SK-N-SH treated with all-trans-retinoic acid at 6 μM for 48 hours (cell line): ENCODE results near the gene TIMMDC1.
"Not testable (repeated sequence)": the region's sequence is repeated elsewhere in the genome, so short reads cannot be mapped to it uniquely, and the experiment has no call there.

Source experiments
- ATAC-seq: fragments of 200-7000 bp; cut with Tn5 transposase; 3 replicates; pipeline ENCODE4 v1.9.1; 2020; ENCODE audit warnings: mild to moderate bottlenecking, moderate library complexity
- ARNTL ChIP-seq: fragments of 450-650 bp; formaldehyde crosslinking; IDR thresholded peaks from 2 replicates; pipeline ENCODE4 v1.5.0; 2020; ENCODE audit warnings: low read depth, mild to moderate bottlenecking, moderate library complexity, borderline replicate concordance
- BACH2 ChIP-seq: fragments of 250-450 bp; sonication (Bioruptor Pico); IDR thresholded peaks from 2 replicates; pipeline ENCODE4 v1.9.0; 2021; ENCODE audit warnings: mild to moderate bottlenecking, borderline replicate concordance
- CSDC2 ChIP-seq: fragments of 250-450 bp; sonication (Bioruptor Pico); IDR thresholded peaks from 2 replicates; pipeline ENCODE4 v1.5.0; 2020; ENCODE audit warnings: mild to moderate bottlenecking, moderate library complexity
- ESRRG ChIP-seq: fragments of 250-450 bp; sonication (Bioruptor Pico); IDR thresholded peaks from 2 replicates; pipeline ENCODE4 v1.6.1; 2021; ENCODE audit warnings: mild to moderate bottlenecking
- GLIS3 ChIP-seq: fragments of 250-450 bp; sonication (Bioruptor Pico); IDR thresholded peaks from 2 replicates; pipeline ENCODE4 v1.5.0; 2020; ENCODE audit warnings: mild to moderate bottlenecking, moderate library complexity
- ISL1 ChIP-seq: fragments of 250-450 bp; sonication (Bioruptor Pico); IDR thresholded peaks from 2 replicates; pipeline ENCODE4 v2.1.2; 2022; ENCODE audit warnings: mild to moderate bottlenecking, moderate library complexity
- OSR1 ChIP-seq: fragments of 250-450 bp; sonication (Bioruptor Pico); IDR thresholded peaks from 2 replicates; pipeline ENCODE4 v1.8.0; 2022; ENCODE audit warnings: moderate library complexity, mild to moderate bottlenecking, inconsistent platforms
- PPARA ChIP-seq: fragments of 250-450 bp; sonication (Bioruptor Pico); IDR thresholded peaks from 2 replicates; pipeline ENCODE4 v1.5.0; 2020; ENCODE audit warnings: mild to moderate bottlenecking, borderline replicate concordance
- RARB ChIP-seq: fragments of 250-450 bp; sonication (Bioruptor Pico); IDR thresholded peaks from 2 replicates; pipeline ENCODE4 v1.8.0; 2021; ENCODE audit warnings: mild to moderate bottlenecking, moderate library complexity
- SNAI2 ChIP-seq: fragments of 250-450 bp; sonication (Bioruptor Pico); IDR thresholded peaks from 2 replicates; pipeline ENCODE4 v1.5.0; 2020; ENCODE audit warnings: mild to moderate bottlenecking, moderate library complexity
- TCF4 ChIP-seq: fragments of 250-450 bp; sonication (Bioruptor Pico); IDR thresholded peaks from 2 replicates; pipeline ENCODE4 v1.8.0; 2021; ENCODE audit warnings: mild to moderate bottlenecking, moderate library complexity, borderline replicate concordance
- TOX ChIP-seq: fragments of 250-450 bp; sonication (Bioruptor Pico); IDR thresholded peaks from 2 replicates; pipeline ENCODE4 v1.8.0; 2021; ENCODE audit warnings: mild to moderate bottlenecking, moderate library complexity, borderline replicate concordance
- ZC3H10 ChIP-seq: fragments of 250-450 bp; sonication (Bioruptor Pico); IDR thresholded peaks from 2 replicates; pipeline ENCODE4 v1.5.1; 2021; ENCODE audit warnings: mild to moderate bottlenecking, moderate library complexity
- ZFP3 ChIP-seq: fragments of 250-450 bp; sonication (Bioruptor Pico); IDR thresholded peaks from 2 replicates; pipeline ENCODE4 v1.5.0; 2020; ENCODE audit warnings: mild to moderate bottlenecking, moderate library complexity
- ZFP30 ChIP-seq: fragments of 450-650 bp; formaldehyde crosslinking; IDR thresholded peaks from 2 replicates; pipeline ENCODE4 v1.5.0; 2022; ENCODE audit warnings: mild to moderate bottlenecking, moderate library complexity
- ZNF565 ChIP-seq: fragments of 450-650 bp; formaldehyde crosslinking; conservative IDR thresholded peaks from 2 replicates; pipeline ENCODE4 v1.5.0; 2020; ENCODE audit warnings: low read depth, mild to moderate bottlenecking, moderate library complexity
- ZNF70 ChIP-seq: fragments of 450-650 bp; formaldehyde crosslinking; IDR thresholded peaks from 2 replicates; pipeline ENCODE4 v1.5.0; 2020; ENCODE audit warnings: mild to moderate bottlenecking, moderate library complexity
- TF ChIP-seq, protein P1 (sequence below): fragments of 250-450 bp; sonication (Bioruptor Pico); IDR thresholded peaks from 2 replicates; pipeline ENCODE4 v1.8.0; 2020; ENCODE audit warnings: mild to moderate bottlenecking, moderate library complexity, borderline replicate concordance
- TF ChIP-seq, protein P2 (sequence below): fragments of 250-450 bp; sonication (Bioruptor Pico); IDR thresholded peaks from 2 replicates; pipeline ENCODE4 v1.5.1; 2020; ENCODE audit warnings: low read depth, mild to moderate bottlenecking, moderate library complexity
- TF ChIP-seq, protein P3 (sequence below): fragments of 250-450 bp; sonication (Bioruptor Pico); IDR thresholded peaks from 2 replicates; pipeline ENCODE4 v1.8.0; 2021; ENCODE audit warnings: low read depth, mild to moderate bottlenecking, moderate library complexity, borderline replicate concordance

The TIMMDC1 gene

DNA sequence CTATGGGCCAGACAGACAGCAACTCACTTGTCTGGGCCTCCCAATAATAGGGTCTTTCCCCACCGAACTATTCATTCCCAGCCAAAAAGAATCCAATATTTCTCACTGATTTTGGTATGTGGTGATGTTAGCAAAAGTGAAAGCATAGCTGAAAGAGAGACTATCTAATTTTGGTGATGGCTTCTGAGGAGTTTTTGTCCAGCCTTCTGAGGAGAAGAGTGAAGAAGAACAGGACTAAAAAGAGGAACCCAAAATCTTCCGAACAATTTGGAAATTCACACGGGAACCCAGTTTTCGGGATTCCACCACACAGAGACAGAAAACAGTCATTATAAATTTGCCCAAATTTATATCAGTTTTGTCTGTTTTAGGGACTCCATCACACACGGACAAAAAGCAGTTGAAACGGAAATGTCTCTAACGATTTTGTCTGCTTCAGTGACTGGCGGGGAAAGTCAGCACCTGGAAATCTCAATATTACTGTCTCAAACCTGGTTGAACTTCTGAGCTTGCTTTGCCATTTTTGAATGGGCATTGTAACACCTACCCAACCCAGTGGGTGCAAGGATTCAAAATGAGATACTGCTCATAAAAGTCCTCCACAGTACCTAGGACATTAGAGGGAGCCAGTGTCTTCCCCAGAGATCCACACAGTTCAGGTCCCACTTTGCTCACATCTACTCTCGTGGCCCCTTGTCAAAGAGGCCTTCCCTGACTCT is 52.0 kb downstream of the TIMMDC1 start:
- TF ChIP-seq ZNF70 (CRISPR knock-in tag) (no peak), TOX (CRISPR knock-in tag) (no peak)
- ATAC-seq: no peak

DNA sequence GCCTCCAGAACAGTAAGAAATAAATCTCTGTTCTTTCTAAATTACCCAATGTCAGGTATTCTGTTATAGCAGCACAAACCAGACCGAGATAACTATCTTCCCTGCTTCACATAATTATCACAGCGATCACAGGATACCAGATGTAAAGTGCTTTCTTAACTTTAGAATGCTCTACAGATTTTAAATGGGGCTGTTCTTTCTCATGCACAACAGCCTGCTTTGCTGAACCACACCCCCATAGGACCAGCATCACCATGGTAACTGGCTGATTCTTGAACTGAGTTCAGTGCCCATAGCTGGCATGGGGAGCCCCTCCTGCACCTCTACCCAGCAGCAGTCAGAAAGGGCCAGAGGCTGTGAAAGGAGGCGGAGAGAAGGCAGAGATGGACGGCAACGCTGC is 53.3 kb downstream of the TIMMDC1 start:
- TF ChIP-seq BACH2 (CRISPR knock-in tag): no peak
- TF ChIP-seq, protein P1, sequence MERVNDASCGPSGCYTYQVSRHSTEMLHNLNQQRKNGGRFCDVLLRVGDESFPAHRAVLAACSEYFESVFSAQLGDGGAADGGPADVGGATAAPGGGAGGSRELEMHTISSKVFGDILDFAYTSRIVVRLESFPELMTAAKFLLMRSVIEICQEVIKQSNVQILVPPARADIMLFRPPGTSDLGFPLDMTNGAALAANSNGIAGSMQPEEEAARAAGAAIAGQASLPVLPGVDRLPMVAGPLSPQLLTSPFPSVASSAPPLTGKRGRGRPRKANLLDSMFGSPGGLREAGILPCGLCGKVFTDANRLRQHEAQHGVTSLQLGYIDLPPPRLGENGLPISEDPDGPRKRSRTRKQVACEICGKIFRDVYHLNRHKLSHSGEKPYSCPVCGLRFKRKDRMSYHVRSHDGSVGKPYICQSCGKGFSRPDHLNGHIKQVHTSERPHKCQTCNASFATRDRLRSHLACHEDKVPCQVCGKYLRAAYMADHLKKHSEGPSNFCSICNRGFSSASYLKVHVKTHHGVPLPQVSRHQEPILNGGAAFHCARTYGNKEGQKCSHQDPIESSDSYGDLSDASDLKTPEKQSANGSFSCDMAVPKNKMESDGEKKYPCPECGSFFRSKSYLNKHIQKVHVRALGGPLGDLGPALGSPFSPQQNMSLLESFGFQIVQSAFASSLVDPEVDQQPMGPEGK: no peak
- TF ChIP-seq ZNF565 (CRISPR knock-in tag): no peak
- TF ChIP-seq TOX (CRISPR knock-in tag): no peak
- no peak for TF ChIP-seq CSDC2 (CRISPR knock-in tag)
- TF ChIP-seq TCF4 (CRISPR knock-in tag): no peak; the same call in 1 of the 2 replicates
- TF ChIP-seq GLIS3: no peak
- TF ChIP-seq RARB (CRISPR knock-in tag): no peak
- no peak for ATAC-seq

DNA sequence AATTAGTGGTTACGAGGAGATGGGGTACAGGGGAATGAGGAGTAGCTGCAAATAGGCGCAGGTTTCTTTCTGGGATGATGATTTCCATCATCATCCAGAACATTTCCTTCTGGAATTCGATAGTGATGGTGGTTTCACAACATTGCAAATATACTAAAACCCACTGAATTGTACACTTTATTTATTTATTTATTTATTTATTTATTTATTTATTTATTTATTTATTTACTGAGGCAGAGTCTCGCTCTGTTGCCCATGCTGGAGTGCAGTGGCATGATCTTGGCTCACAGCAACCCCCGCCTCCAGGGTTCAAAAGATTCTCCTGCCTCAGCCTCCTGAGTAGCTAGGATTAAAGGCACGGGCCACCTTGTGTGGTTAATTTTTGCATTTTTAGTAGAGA is 54.6 kb downstream of the TIMMDC1 start:
- ATAC-seq: not testable (repeated sequence)

DNA sequence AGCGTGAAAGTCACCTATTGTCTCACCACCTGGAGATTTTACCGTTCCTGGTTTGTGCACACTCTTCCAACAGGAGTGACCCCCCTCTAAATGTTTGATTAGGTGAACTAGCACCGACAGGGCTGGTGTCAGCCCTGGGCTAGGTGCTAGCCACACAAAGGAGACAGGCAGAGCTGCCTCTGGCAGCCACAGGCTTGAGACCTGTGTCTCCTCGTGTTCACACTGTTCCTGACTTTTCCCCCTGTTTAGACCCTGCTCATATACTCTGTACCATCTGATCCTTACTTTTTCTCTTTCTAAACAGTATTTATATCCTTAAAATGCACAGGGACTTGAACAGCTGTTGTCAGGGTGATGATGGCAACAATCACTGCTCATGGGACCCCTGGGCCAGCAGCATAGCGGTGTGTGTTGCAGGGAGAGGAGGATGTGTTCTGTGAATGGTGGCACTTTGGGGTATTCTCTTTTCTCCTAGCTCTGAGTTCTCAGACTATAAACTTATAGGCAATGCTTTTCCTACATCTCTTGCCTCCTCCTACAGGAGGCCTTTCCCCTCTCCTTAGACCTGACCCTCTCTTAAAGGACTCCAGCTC is 55.6 kb downstream of the TIMMDC1 start:
- TF ChIP-seq RARB (CRISPR knock-in tag) (no peak), TOX (CRISPR knock-in tag) (no peak), ZNF565 (CRISPR knock-in tag) (no peak), SNAI2 (CRISPR knock-in tag) (no peak), ZC3H10 (CRISPR knock-in tag) (no peak), OSR1 (CRISPR knock-in tag) (no peak), ISL1 (CRISPR knock-in tag) (no peak), GLIS3 (no peak), ZFP3 (no peak), PPARA (CRISPR knock-in tag) (no peak)
- TF ChIP-seq, protein P2, sequence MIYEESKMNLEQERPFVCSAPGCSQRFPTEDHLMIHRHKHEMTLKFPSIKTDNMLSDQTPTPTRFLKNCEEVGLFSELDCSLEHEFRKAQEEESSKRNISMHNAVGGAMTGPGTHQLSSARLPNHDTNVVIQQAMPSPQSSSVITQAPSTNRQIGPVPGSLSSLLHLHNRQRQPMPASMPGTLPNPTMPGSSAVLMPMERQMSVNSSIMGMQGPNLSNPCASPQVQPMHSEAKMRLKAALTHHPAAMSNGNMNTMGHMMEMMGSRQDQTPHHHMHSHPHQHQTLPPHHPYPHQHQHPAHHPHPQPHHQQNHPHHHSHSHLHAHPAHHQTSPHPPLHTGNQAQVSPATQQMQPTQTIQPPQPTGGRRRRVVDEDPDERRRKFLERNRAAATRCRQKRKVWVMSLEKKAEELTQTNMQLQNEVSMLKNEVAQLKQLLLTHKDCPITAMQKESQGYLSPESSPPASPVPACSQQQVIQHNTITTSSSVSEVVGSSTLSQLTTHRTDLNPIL (CRISPR knock-in tag): no peak
- TF ChIP-seq, protein P3, sequence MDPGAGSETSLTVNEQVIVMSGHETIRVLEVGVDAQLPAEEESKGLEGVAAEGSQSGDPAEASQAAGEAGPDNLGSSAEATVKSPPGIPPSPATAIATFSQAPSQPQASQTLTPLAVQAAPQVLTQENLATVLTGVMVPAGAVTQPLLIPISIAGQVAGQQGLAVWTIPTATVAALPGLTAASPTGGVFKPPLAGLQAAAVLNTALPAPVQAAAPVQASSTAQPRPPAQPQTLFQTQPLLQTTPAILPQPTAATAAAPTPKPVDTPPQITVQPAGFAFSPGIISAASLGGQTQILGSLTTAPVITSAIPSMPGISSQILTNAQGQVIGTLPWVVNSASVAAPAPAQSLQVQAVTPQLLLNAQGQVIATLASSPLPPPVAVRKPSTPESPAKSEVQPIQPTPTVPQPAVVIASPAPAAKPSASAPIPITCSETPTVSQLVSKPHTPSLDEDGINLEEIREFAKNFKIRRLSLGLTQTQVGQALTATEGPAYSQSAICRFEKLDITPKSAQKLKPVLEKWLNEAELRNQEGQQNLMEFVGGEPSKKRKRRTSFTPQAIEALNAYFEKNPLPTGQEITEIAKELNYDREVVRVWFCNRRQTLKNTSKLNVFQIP (CRISPR knock-in tag): no peak
- TF ChIP-seq, all 23 proteins: peak for 0
- no peak for ATAC-seq

DNA sequence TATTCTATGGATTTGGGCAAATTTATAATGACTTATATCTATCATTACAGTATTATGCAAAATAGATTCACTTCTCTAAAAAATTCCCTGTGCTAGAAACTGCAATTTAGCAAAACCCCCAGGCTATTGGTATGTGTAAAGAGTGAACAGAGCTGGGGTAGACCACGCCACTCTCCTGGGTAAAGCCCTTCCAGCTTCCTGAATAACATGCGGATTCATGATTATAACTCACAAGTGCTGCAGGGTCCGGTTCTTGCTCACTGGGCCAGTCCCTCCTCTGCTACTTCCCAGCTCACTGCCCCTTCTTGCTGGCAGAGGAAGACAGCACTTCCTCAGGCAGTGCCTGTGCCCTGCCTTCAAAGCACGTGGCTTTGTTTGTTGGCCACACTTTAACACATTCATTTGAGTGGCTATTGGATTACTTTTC is 57.0 kb downstream of the TIMMDC1 start:
- no peak for ATAC-seq
- TF ChIP-seq ZFP30 (CRISPR knock-in tag) (no peak), ZFP3 (no peak), ISL1 (CRISPR knock-in tag) (no peak)

DNA sequence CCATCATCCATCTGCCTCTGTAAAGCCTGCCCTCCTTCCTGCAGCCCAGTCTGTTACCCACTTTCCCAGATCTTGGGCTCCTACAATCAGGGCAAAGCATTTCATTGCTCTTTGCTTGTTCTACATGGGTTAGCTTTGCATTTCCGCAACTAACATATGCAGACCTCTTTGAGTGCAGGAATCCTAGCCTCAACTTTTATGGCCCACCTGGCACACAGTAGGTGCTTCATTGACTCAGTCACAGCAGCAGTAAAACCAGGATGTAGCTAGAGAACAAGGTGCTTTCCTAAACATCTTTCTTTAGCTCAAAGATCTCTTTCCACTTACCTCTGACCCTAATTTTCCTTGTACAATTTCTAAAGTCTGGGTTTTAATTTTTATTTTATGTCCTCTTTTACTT is 57.6 kb downstream of the TIMMDC1 start:
- no peak for ATAC-seq
- no peak for TF ChIP-seq ESRRG
- TF ChIP-seq, protein P1: no peak
- TF ChIP-seq GLIS3: no peak
- no peak for TF ChIP-seq CSDC2 (CRISPR knock-in tag)
- TF ChIP-seq ZFP3: no peak
- no peak for TF ChIP-seq ZNF70 (CRISPR knock-in tag)
- no peak for TF ChIP-seq ISL1 (CRISPR knock-in tag)
- TF ChIP-seq, protein P3 (CRISPR knock-in tag): no peak
- TF ChIP-seq BACH2 (CRISPR knock-in tag): no peak
- no peak for TF ChIP-seq ARNTL (CRISPR knock-in tag)
- TF ChIP-seq ZNF565 (CRISPR knock-in tag): no peak
- no peak for TF ChIP-seq ZFP30 (CRISPR knock-in tag)
- no peak for TF ChIP-seq TCF4 (CRISPR knock-in tag)
- TF ChIP-seq OSR1 (CRISPR knock-in tag): no peak
- TF ChIP-seq SNAI2 (CRISPR knock-in tag): no peak
- TF ChIP-seq RARB (CRISPR knock-in tag): no peak
- TF ChIP-seq, protein P2 (CRISPR knock-in tag): no peak
